ENCODE results near the gene KXD1.
A peak's percentile ranks its signal among the peaks of the same experiment; 100 is the strongest.
"Not testable (repeated sequence)": the region's sequence is repeated elsewhere in the genome, so short reads cannot be mapped to it uniquely, and the experiment has no call there.

The KXD1 gene

DNA sequence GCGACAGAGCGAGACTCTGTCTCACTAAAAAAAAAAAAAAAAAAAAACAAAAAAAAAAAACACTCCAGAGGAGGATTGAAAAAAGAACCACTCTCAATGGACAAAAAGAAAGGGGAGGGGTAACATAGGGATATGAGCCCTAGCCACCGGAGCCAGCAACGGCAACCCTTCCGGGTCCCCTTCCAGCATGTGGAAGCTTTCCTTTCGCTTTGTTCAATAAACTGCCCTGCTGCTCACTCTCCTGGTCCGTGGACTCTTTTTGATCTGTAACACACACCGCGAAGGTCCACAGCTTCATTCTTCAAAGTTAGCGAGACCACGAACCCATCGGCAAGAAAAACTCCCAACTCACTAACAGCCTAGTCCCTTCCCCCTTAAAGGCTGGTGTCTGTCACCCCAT is 29.9 kb downstream of the KXD1 start:
- no peak for DNase-seq

DNA sequence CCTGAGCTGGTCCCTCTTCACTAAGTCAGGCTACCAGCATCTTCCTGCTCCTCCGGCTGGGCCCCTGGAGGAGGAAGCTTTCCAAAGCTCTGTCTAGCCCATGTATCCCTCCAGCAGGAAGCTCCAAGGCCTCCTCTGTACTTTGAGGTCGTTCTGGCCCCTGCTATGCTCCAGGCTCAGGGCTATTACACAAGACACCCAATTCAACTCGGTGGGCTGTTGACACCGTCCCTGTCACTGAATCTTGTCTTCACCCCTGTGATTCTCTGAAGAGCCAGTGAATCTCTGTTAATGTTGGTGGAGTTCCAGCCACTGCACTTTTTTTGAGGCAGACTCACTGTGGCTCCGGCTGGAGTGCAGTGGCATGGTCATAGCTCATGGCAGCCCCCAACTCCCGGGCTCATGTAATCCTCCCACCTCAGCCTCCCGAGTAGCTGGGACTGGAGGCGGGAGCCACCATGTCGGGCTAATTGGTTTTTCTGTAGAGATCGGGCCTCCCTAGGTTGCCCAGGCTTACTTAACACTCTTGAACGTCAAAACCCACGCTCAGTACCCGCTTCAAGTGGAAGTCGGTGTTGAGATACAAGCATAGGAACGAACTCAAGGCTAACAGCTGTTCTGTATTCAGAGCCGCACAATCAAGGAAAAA is 30.4 kb downstream of the KXD1 start:
- DNase-seq = peak; percentile 29 to 49

DNA sequence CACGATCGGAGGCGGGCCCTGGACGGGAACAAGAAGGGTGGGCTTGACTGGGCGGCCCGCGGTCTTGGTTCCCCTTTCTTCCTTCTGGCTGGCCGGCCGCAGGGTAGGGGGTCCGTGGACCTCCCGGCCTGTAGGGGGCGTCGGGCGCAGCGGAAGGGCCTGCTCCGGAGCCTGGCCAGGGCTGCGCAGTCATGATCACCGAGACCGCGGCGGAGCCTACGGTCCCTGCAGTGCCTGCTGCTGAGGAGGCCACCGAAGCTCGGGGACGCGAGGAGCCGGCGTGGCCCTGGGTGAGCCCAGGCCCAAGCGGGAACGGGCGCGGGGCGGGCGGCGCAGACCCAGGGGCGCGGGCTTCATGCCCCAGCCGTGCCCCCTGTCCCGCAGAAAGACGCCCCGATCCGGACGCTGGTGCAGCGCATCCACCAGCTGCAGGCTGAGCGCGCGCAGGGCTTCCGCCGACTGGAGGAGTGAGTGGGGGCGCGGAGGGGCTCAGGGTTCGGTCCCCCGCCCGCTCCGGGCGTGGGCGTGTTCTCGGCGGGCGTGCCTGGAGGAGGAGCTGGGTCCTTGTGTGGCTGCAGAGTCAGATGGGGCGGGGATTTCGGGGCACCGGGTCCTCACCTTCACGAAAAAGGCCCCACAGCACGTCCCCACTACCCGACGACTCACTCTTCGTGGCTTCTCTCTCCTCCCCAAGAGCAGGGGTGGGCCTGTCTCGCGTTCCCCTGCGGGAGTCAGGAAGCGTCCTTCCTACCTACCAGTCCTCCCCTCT is 31.1 kb downstream of the KXD1 start, which contains the start of gene REX1BD:
Gene REX1BD, plus strand, starts transcription at position 188 of the 769 bp plus-strand sequence. Its CDS starts 4 bp downstream, at position 192.
- DNase-seq = peak; percentile 73 to 88

DNA sequence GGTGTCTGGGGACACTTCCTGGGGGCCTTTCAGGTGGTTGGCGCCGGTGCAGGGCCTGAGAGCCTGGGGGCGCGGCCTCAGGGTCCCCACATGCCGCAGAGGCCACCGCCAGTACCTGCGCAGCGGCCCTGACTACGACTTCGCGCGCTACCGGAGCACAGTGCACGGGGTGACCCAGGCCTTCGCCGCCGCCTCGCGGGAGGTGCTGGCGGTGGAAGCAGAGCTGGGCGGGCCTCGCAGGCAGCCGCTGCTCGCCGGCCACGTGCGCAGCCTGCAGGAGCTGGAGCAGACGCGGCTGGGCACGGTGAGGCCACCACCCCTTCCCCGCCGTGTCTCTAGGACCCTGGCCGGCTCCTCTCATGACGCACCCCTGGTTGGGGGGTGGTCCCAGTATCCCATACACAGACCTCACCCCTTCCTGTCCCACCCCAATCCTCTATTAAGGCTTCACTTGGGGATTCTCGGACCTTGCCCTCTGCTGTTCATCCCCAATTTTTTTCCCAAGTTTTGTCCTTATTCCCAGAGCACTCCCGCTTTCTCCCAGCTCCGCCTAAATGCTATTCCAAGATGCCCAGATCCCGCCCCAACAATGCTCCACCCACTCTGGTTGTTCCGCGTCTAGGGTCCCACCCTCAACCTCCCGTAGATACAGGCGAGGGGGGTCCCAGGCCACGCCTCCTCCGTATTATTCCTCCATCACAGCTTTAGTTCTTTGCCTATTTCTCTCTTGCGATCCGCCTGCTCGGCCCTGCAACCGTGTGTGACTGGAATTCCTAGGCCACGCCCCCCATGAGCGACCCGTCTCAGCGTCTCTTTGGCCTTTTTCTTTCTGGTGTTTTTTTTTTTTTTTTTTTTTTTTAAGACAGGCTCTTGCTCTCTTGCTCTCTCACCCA is 32.0 kb downstream of the KXD1 start:
- peak; percentile 51 to 54 for DNase-seq

DNA sequence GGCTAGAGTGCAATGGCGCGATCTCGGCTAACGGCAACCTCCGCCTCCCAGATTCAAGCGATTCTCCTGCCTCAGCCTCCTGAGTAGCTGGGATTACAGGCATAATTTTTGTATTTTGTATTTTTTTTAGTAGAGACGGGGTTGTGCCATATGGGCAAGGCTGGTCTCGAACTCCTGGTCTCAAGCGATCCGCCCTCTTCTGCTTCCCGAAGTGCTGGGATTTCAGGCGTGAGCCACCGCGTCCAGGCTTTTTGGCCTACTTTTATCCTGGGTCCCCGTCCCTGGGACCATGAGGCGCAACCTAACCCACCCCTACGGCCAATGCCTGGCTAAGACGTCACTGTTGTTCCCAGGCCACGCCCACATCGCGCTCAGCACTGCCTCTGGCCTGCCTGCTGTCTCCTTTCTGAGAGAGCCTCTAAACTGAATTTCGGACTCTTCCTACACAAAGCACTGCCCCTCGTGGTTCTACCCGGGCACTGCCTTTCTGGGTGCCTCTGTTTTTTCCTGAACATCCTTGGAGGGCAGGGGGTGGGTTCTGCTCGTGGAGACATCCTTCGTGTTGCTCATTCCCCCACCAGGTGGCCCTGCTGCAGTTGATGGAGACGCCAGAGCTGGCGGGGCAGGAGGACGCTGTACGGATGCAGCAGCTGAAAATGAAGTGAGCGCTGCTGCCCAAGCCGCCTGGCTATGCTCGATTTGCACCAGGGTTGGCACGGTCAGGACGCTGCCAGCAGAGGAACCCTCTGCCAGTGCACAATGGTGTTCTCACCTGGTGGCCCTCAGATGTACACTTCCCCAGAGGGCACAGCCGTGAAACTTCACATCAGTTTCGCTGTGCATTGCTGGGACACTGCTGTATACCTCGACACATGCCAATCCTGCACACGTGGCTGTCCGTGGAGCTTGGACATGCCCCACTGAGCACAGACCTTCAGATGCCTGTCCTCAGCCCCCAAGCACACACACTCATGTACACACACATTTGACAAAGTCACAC is 32.9 kb downstream of the KXD1 start:
- DNase-seq = no peak

DNA sequence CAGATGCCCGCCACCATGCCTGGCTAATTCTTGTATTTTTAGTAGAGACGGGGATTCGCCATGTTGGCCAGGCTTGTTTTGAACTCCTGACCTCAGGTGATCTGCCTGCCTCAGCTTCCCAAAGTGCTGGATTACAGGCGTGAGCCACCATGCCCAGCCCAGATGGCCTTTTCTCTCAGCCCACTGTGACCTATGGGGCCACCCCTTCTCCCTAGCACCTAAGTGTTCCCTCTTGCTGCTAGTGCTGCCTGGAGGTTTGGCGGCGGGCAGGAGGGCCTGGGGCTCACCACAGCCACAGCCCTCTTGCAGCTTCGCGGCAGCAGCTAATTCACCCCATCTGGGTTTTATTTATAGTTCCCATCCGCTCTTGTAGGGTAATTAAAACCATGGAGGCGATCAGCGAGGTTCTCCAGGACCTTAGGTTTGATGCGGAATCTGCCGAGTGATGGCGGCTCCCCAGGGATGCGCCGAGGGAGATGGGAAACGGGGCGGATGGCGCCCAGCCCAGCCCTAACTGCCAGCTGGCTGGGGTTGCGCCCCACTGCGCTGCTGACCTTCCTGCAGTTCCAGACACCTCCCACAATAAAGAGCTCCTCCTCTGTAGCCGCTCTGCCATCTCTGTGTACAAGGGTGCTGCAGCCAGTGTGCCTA is 34.2 kb downstream of the KXD1 start:
- no peak for DNase-seq

DNA sequence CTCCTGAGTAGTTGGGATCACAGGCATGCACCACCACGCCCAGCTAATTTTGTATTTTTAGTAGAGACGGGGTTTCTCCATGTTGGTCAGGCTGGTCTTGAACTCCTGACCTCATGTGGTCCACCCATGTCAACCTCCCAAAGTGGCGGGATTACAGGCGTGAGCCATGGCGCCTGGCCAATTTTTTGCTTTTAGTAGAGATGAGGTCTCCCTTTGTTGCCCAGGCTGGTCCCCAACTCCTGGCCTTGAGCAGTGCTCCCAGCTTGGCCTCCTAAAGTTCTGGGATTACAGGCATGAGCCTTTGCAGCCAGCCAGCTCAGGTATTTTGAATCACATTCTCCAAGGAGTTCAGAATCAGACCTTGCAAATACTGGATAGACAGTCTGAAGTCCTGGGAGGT is 35.1 kb downstream of the KXD1 start:
- not testable (repeated sequence) for DNase-seq

DNA sequence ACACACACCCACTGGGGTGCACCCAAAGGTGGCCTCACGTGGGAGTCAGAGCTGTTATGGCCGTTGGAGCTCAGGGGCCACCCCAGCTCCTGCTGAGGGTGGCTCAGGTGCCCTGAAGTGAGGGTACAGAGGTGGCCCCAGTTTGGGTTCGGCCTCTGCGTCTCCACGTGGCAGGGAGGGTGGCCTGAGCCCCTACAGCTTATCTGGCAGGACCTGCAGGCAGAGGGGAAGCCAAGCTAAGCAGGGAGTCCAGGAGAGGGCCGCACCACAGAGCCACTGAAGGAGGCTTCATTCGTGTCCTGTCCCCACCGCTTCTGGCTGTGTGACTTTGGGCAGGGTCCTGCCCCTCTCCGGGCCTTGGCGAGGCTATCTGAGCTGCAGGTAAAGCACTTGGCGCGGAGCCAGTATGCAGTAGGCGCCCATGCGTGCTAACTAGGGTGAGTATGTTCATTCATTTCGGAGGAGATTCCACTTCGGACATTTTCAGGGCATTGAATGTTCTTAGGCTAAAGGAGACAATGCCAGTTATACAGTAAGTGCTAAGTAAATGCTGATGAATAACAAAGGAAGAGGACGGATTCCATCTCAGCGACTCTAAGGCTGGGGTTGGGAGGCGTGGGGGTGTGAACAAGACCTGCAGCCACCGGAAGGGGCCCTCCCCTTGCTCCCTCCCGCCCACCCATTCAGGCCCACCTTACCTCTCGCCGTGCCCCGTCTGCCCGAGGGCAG is 35.9 kb downstream of the KXD1 start:
- DNase-seq = no peak

DNA sequence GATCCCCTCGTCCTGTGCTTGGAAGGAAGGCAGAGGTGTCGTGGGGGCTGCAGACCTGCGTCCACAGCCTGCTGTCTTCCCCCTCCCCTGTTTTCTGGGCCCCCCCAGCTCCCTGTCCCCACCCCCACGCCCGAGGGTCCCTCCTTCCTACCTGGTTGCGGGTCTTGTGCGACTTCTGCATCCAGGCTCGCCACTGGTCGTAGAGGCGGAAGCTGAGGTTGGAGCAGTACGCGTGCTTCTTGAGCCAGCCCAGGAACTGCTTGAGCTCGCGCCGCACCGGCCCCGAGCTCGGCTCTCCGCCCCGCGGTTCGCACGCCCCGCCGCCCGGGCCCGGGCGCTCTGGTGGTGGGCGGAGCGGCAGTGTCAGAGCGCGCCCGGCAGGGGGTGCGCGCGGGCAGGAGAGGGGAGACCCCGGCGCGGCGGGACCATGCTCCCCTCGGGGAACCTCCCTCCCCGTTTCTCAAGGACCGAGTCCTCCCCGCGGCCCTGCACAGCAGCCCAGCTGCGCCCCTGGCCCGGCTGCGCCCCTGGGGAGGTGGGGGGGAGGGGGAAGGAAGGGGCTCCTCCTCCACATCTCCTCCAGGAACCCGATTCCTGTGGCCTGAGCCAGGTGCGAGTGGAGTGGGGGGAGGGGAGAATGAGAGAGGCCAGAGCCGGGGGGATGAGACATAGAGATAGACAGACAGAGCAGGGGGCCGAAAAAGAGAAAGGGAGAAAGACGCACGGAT is 36.6 kb downstream of the KXD1 start:
- peak; percentile 43 to 46 for DNase-seq

DNA sequence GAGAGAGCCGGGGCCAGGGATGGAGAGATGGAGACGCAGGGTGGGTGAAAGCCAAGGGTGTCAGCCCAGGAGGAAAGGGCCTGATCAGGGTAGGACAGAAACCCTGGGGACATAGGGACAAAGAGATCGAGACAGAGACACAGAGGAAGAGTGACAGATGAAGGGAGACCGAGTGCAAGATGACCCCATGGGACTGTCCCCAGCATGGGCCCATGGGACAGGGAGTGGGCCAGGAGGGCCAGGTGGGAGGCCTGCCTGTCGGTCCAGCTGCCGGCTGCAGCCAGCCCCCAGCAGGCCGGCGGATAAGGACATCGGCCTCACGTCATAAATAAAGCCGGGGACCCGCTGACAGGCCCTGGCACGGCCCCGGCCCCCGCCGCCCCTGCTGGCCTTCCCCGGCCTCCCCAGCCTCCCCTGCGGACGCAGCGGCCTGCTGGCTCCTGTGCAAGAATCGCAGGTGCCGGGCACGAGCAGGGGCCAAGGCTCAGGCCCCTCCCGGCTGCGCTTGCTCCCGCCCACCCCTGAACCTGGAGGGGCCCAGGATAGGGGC is 37.2 kb downstream of the KXD1 start:
- DNase-seq = no peak

DNA sequence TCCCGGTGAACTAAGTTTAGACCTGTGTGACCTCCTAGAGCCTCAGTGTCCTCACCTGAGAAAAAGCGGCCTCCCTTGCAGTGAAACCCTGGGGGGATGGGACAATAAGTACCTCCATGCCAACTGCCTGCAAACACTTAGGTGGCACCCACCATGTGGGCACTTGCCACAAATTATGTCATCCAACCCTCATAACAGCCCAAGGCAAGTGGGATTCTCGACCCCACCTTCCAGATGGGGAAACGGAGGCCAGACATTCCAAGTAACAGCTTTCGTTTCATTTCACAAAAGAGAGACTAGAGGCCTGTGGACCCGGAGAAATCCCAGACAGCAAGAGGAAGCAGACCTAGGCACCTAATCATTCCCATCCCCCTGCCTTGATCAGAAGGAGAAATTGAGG is 37.8 kb downstream of the KXD1 start:
- DNase-seq = no peak

DNA sequence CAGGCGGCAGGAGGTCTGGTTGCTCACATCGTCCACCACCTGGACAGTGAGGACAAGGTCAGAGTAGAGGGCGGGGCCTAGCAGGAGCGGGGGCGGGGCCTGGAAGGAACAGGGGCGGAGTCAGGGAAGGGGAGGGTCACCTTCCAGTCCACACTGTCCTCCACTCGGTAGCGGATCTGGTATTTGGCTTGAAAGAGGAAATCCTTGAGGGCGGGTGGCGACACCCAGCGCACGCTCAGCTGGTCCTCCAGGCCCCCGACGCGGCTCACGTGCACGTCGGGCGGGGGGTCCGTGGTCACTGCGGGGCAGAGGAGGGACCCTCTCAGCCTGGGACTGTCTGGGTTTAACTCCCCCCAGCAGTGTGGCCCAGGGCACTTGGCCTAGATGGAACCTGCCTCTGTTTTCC is 39.1 kb downstream of the KXD1 start:
- DNase-seq = peak; percentile 35 to 52

DNA sequence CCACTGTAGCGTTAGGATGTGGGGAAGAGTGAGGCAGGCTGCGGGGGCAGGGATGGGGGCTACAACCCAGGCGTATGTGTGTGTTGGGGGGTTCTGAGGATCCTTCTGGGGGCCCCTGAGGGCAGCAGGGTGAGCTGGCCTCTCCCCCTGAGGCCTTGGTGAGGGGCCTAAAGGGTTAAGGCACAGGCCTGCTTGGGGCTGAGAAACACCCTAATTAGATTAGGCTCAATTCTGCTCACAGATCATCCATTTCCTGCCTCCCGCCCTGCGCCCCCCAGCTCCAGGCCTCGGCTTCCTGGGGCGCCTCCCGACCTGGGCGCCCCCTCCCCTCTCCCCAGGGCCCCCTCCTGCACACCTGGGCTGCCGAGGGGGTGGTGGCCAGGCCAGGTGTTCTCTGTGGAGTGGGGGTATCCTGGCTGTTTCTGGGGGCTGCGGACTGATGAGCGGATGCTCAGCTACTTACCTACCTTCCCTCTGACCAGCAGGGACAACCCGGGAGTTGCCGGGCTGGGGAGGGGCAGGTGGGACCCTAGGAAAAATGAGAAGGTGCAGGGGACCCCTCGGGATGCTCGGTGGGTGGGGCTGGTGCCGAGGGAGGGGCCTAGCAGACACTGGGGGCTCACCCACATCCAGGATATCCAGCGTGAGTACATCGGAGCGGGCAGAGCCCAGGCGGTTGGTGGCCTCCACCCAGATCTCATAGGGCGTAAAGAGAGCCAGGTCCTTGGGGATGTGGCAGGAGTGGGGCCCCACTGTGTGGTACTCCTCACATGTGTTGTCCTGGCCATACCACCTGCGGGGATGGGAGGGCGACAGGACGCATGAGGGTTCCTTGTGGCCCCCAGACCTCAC is 40.4 kb downstream of the KXD1 start:
- no peak for DNase-seq

DNA sequence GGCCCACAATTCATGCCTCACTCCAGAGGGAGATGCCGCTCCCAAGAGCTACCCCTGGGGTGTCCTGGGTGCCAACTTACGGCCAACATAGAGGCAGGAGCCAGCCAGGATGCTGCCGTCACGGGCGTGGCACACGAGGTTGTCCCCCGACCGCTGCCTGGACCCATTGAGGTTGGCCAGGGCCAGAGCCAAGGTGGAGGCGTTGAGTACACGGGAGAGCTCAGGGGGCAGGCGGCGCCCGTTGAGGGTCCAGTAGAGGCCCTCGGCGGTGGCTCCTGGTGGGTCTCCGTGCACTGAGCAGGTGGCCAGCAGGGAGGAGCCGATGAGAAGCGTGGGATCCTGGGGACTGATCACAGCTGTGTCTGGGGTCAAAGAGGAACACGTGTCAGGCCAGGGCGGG is 41.8 kb downstream of the KXD1 start:
- DNase-seq = no peak

DNA sequence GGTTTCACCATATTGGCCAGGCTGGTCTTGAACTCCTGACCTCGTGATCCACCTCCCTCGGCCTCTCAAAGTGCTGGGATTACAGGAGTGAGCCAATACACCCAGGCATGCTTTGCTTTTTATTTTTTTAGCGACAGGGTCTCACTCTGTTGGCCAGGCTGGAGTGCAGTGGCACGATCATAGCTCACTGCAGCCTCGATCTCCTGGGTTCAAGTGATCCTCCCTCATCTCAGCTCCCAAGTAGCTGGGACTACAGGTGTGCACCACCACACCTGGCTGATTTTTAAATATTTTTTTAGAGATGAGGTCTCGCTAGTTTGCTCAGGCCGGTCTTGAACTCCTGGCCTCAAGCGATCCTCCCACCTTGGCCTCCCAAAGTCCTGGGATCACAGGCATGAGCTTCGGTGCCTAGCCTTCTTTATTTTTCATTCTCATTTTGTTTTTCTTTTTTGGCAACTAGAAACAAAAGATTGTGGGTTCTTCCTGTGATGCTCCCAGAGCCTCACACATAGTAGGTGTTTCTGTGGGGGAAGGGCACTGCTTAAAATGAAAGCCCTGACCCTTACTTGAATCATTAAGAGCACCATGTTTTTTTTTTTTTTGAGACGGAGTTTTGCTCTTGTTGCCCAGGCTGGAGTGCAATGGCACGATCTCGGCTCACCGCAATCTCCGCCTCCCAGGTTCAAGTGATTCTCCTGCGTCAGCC is 43.2 kb downstream of the KXD1 start:
- not testable (repeated sequence) for DNase-seq

DNA sequence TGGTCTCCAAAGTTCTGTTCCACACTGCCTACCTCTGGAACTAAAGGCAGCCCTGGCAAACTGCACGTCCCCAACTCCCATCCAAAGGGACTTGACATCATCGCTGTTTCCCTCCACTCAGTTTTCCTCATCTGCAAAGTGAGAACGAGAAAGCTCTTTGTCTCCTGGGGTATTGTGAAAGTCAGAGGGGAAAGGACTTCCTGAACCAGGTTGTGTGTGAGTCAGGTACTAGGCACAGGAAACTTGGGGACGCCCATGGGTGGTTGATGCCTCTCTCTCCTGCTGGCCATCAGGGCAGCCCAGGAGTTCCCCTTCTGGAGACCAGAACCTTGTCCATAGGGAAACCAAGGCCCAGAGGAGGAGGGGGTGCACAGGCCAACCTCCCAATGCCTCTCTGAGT is 44.2 kb downstream of the KXD1 start:
- no peak for DNase-seq

DNA sequence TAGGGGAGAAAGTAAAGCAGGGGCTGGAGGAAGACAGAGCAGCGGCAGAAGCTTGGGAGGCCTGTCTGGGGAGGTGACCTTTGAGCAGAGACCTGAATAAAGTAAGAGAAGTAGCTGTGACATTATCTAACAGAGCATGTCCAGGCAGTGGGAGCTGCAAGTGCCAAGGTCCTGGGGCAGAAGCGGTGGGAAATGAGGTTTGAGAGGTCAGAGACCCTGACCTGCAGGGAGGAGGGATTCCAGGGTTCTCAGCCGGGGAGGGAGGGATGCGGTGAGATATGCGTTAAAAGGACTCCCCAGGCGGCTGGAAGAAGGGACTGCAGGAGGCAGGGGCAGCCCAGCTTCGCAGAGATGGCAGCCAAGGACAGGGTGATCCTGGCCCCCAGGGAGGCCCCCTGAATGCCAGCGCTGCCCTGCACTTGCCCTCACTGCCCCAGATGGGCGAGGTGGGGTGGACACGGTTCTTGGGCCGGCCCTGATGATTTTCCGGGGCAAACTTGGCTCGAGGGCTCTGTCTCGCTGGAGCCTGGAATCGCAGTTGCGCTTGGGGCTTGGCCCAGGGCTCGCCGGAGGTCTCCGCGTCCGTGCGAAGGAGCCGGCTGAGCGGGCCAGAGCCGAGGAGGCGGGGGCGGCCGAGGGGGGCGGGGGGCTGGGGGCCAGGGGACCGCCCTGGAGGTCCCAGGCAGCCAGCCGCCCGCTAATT is 45.7 kb downstream of the KXD1 start:
- peak; percentile 37 to 38 for DNase-seq
